HG02973 (cell line): ENCODE results near the gene FZD1.

Experiments
- ATAC-seq: cut with Tn5 transposase; IDR thresholded peaks from one replicate; pipeline ENCODE4 v1.9.1; 2021; ENCODE audit warnings: moderate library complexity; ENCODE audit not compliant: unreplicated experiment

FZD1 gene

DNA sequence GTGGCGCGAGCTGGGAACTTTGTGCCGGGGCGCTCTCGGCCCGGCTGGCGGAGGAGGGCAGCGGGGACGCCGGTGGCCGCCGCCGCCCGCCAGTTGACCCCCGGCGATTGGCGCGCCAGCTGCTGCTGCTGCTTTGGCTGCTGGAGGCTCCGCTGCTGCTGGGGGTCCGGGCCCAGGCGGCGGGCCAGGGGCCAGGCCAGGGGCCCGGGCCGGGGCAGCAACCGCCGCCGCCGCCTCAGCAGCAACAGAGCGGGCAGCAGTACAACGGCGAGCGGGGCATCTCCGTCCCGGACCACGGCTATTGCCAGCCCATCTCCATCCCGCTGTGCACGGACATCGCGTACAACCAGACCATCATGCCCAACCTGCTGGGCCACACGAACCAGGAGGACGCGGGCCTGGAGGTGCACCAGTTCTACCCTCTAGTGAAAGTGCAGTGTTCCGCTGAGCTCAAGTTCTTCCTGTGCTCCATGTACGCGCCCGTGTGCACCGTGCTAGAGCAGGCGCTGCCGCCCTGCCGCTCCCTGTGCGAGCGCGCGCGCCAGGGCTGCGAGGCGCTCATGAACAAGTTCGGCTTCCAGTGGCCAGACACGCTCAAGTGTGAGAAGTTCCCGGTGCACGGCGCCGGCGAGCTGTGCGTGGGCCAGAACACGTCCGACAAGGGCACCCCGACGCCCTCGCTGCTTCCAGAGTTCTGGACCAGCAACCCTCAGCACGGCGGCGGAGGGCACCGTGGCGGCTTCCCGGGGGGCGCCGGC, 870 bp downstream of the FZD1 start:
- peak; percentile 33 for ATAC-seq

DNA sequence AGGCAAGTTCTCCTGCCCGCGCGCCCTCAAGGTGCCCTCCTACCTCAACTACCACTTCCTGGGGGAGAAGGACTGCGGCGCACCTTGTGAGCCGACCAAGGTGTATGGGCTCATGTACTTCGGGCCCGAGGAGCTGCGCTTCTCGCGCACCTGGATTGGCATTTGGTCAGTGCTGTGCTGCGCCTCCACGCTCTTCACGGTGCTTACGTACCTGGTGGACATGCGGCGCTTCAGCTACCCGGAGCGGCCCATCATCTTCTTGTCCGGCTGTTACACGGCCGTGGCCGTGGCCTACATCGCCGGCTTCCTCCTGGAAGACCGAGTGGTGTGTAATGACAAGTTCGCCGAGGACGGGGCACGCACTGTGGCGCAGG, 1.4 kb downstream of the FZD1 start:
- ATAC-seq = no peak

DNA sequence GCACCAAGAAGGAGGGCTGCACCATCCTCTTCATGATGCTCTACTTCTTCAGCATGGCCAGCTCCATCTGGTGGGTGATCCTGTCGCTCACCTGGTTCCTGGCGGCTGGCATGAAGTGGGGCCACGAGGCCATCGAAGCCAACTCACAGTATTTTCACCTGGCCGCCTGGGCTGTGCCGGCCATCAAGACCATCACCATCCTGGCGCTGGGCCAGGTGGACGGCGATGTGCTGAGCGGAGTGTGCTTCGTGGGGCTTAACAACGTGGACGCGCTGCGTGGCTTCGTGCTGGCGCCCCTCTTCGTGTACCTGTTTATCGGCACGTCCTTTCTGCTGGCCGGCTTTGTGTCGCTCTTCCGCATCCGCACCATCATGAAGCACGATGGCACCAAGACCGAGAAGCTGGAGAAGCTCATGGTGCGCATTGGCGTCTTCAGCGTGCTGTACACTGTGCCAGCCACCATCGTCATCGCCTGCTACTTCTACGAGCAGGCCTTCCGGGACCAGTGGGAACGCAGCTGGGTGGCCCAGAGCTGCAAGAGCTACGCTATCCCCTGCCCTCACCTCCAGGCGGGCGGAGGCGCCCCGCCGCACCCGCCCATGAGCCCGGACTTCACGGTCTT, 1.9 kb downstream of the FZD1 start:
- no peak for ATAC-seq

DNA sequence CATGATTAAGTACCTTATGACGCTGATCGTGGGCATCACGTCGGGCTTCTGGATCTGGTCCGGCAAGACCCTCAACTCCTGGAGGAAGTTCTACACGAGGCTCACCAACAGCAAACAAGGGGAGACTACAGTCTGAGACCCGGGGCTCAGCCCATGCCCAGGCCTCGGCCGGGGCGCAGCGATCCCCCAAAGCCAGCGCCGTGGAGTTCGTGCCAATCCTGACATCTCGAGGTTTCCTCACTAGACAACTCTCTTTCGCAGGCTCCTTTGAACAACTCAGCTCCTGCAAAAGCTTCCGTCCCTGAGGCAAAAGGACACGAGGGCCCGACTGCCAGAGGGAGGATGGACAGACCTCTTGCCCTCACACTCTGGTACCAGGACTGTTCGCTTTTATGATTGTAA, 2.5 kb downstream of the FZD1 start:
- ATAC-seq = no peak

DNA sequence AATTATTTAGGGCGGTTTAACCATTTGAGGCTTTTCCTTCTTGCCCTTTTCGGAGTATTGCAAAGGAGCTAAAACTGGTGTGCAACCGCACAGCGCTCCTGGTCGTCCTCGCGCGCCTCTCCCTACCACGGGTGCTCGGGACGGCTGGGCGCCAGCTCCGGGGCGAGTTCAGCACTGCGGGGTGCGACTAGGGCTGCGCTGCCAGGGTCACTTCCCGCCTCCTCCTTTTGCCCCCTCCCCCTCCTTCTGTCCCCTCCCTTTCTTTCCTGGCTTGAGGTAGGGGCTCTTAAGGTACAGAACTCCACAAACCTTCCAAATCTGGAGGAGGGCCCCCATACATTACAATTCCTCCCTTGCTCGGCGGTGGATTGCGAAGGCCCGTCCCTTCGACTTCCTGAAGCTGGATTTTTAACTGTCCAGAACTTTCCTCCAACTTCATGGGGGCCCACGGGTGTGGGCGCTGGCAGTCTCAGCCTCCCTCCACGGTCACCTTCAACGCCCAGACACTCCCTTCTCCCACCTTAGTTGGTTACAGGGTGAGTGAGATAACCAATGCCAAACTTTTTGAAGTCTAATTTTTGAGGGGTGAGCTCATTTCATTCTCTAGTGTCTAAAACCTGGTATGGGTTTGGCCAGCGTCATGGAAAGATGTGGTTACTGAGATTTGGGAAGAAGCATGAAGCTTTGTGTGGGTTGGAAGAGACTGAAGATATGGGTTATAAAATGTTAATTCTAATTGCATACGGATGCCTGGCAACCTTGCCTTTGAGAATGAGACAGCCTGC, 3.1 kb downstream of the FZD1 start:
- no peak for ATAC-seq

DNA sequence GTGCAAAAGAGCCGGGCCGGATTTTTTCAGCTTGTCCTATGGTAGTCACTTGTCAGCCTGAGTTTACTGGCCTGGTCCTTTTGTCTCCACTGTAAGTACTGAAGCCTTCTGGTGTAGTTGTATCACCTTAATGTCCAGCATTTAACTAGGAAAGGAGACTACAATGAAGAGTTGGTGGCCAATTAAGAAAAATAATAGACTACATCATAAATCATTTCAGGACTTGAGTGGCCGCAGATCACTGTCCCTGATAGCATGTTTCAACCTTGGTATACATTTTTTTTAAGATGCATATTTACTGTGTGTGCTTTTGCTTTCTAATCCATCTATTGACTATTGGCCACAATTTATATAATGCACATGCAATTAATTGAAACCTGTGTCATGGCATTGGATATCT, 6.1 kb downstream of the FZD1 start:
- no peak for ATAC-seq

DNA sequence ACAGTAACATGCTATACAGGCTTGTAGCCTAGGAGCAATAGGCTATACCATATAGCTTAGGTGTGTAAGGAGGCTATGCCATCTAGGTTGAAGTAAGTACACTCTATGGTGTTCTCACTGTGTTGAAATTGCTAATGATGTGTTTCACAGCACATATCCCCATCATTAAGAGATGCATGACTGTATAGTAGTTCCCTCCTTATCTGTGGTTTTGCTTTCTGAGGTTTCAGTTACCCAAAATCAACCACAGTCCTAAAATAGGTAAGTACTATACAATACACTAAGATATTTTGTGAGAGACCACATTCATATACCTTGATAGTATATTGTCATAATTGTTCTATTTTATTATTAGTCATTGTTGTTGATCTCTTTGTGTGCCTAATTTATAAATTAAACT, 12.7 kb downstream of the FZD1 start:
- peak; percentile 92 for ATAC-seq

DNA sequence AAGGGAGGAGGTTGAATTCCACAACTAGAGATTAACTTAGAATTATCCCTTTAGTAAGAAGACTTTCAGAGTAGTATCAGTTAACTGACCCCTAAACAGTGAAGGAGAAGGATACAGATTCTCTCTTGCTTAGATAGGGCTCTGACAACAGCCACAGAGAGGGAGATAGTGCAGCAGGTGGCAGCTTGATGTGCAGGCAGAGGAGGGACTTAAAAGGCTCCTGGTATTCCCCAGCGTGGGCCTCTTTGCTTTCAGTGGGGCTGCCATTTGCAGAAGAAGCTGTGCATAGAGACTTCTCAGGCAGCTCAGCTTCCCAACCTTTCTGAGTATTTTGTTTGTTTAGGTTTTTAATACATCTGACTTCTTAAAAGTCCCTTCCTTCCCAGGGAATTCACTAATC, 16.0 kb downstream of the FZD1 start:
- ATAC-seq = no peak

DNA sequence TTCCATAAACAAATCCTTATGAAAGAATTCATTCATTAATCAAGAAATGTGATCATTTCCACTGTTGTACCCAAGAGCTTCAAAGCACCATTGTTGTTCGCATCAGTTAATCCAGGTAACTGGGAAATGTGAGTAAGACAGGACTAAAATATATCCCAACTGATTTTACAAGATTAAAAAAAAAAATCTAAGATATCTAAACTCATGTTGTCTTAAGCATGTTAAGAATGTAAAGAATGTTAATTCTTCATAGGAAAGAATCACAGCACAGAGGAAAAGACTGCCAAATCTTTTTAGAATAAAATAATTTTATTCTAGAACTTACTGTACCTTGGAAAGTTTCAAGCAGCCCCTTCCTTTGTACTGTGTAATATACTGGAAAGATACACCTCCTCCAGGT, 16.4 kb downstream of the FZD1 start:
- no peak for ATAC-seq

DNA sequence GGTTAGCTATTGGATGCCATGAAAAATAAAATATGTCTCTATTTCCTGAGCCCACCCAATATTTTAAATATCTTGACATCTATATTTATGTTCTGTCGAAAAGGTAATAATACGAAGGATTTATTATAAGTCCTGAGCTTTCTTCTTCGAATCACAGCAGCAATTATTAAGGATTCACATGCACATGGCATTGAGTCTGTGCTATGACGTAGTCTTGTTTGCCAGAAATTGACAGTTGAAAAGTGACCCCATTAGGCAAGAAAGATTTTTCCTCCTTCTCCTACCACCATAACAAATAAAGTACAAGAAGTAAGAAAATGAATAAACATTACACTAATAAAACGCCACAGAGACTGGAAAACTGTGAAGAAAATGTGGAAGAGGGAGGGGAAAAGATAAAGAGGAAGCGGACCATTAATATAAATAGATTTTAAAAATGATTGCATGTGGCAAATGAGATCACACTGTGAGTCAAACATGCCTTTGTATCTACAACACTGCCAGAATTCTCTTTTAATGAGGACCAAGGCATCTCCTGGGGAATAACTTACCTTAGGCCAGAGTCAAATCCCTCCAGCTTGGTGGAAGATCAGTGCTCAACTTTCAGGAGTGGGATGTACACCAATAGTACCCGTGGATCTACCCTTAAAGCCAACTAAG, 21.6 kb downstream of the FZD1 start:
- ATAC-seq = no peak

DNA sequence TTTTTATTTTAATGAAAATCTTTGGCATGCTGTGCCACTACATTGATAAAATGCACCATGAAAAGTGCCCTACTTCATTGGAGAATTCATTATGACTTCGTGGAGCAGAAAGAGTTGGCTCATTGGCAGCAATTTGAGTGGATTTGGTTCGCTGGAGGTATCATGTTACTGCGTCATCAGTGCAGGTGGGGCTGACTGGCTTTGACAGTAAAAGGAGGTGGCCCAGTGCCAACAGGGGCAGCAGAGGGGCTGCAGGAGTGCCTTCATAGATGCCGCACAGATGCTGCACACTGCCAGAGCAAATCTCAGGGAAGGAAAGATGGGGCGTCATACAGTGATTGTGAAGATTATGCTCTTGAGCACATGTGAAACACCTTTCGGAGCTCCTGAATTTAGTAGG, 22.2 kb downstream of the FZD1 start:
- no peak for ATAC-seq

DNA sequence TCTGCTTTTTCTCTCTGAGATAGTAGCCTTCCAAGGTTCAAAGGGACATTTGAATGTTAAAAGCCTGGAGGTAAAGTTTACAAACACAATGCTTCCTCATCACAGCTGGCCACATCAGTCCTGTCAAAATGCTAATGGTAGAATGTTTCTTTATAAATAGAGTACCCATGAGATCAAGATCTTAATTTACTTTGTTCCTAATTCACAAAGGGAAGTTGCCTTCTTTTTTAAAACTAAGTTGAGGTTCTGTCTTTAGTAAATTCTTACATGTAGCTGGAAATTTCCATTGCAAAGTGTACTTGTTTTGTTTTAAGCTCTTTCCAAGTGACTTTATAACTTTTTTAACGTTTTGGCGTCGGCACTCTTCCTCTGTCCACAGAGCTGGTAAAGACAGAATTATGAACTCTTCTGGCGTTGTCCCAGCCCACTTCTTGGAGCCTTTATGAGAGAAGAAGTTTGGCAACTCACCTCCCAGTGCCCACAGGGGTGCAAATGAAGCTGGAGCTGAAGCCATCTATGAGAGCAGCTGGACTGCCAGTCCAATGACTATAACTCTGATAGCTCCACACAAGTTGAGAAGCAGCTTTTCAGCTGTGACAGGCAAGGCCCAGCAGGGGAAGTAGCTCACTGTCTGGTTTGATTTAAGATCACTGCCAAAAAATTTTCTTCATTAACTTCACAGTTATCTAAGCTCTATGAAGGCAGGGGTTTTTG, 23.3 kb downstream of the FZD1 start:
- no peak for ATAC-seq

DNA sequence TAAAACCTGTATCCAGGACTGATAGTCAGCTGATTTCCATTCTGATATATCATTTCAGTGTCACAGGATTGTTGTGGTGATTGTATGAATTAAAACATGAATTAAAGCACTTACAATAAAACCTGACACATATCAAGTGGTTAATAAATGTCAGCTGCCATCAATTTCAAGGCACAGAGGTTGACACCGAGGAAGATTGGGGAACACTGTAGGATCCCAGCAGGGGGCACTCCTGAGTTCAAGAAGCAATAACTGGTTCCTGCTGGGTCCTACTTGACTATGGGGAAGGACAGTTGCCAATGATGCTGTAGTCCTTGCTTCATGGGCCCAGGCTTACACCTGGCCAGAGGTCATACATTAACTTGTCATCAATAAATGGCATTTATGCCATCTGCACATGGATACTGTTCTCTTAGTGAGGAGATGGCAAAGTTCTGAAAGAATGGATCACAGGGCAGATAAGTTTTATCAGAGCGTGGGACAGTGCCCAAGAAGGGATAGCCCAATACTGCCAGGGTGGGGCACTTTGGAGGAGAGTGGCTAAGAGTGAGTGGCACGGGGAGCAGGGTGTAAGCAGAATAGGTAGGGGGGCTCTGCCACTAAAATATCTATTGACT, 24.1 kb downstream of the FZD1 start:
- ATAC-seq = no peak

DNA sequence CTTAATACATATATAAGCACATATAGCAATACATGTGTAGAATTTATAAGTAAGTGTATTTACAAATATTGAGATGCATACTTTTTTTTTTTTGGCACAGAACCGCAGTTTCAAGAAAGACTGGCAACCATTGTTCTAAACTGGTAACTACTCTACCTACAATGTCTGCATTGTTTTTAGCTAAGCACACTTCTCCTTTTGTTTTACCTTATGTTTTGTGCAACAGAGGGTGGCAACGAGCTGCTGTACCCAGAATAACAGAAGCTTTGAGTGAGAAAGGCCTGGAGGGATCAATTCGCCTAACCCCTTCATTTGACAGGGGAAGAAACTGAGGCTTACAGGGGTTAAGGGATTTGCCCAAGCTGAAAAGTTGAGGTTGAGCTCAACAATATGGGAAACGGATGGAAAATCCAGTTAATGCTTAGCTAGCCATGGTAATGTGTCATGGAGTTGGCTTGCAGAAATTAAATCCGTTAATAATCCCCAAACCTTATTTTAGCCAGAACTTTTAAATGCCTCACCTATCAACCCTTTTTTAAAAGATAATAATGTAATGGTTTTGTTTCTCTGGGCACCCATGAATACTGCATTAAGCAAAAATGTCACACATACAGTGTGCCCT, 25.5 kb downstream of the FZD1 start:
- no peak for ATAC-seq

DNA sequence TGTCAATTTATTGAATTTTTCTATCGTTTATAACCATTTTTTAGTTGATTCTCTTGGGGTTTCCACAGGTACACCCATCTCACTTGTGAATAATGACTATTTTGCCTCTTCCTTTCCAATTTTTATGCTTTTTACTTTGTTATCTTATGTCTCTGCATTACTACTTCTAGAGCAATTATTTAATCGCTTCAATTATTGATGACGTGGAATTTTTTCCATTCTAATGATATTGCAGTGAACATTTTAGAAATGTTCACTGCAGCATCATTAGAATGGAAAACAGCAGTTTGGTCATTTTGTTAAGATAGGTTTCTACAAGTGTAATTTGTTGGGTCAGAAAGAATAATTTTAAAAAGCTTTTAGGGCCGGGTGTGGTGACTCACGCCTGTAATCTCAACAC, 27.1 kb downstream of the FZD1 start:
- no peak for ATAC-seq

DNA sequence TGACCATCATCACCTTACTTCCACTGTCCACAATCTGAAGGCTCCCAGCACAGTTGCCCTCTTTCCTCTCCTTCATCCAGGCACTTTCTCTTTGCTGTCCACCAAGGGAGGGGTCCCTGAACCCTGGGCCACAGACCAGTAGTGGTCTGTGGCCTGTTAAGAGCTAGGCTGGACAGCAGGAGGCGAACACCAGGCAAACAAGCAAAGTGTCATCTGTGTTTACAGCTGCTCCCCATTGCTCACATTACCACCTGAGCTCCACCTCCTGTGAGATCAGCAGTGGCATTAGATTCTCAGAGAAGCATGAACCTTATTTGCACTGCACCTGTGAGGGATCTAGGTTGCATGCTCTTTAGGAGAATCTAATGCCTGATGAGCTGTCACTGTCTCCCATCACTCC, 27.7 kb downstream of the FZD1 start:
- ATAC-seq = no peak

DNA sequence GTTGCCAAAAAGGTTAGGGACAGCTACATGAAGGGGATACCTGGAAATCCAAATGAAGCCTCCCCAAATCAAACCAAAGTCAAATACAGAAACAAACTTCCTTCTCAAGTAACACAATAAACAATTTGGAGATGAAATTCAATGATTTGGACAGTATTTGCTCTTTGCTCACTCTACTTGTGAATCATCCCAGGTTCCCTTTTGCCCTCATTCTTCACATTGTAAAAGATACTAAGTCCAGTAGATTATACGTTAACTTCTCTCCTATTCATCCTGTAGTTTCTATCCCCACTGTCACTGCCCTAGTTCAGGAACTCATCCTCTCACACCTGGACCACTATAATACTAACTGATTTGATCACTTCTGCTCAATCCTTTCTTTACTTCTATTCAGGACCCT, 28.3 kb downstream of the FZD1 start:
- ATAC-seq = no peak

DNA sequence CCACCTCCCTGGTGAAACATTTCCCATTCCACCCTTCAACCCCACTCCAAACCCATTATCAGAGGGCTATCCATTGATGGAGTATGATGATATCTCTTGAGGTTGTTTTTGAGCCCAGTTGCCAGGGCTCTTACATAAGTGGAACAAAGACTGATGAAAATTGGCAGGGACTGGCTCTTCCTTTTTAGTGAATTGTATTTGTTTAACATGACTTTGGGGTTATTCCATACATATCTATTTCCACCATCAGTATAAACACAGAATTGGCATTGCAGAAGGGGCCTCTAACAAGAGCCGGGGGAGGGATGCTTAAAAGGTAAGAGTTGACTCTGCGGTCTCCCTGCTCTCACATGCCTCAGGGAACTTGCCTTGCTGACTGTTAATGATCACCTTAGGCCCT, 28.9 kb downstream of the FZD1 start:
- ATAC-seq = no peak

DNA sequence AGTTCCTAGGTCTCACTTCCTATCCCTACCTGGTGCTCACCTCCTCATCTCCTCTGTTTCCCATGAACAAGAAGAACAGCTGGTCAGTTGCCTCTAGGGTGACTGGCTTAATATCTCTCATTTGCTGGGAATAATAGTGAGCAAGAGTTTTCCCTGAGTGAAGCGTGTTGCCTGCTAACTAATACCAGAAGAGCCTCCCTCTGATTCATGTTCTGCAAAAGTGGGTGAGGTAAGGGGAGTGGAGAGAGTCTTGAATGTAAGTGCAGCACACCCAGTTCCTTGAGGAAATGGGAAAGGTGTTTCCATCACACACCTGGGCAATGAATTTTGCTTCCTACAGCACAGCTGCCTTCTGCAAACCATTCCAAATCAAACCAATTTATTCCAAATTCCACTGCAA, 29.6 kb downstream of the FZD1 start:
- no peak for ATAC-seq

DNA sequence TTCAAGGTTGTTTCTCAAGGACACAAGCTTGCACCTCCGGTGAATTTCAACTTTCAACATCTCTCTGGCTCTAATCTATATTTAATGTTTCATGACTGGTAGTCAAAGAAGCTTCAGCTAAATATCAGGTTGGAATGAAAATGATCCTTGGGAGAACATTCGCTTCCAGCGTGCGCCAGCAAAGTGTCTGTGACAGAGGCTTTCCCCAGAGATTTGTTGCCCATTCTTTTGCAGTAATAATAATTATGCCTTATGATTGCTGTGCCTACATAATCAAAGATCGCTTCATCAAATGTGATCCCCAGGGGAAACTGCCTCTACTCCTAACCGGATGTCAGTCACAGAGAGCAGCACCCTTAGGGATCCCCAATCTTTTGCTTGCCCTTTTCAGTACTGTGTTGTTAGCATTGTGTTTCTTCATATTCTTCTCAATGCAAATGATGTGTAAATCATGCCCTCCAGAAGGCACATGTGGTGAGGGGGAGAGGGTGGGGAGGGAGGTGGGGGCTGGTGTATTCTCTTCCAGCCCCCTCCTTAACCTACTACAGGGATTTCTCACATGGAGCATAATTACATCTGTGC, 30.5 kb downstream of the FZD1 start:
- ATAC-seq = no peak
